ENCODE measurements around the gene FCGR3B.
"Not testable (repeated sequence)": the region's sequence is repeated elsewhere in the genome, so short reads cannot be mapped to it uniquely, and the experiment has no call there.

FCGR3B gene

GRCh38 chr1:161605024-161605423, 26.0 kb downstream of the FCGR3B start:
- DNase-seq, result not testable (repeated sequence)

GRCh38 chr1:161597077-161597476, 33.9 kb downstream of the FCGR3B start:
- not testable (repeated sequence) for DNase-seq

- not testable (repeated sequence) for DNase-seq
Observed at GRCh38 chr1:161595583-161595982, 35.4 kb downstream of the FCGR3B start.

- DNase-seq, result not testable (repeated sequence)
Observed at GRCh38 chr1:161595173-161595572, 35.8 kb downstream of the FCGR3B start.

- not testable (repeated sequence) for DNase-seq
Observed at GRCh38 chr1:161594269-161594984, 36.5 kb downstream of the FCGR3B start.

- not testable (repeated sequence) for DNase-seq
Observed at GRCh38 chr1:161593092-161593755, 37.8 kb downstream of the FCGR3B start.

GRCh38 chr1:161592586-161592985, 38.4 kb downstream of the FCGR3B start:
- not testable (repeated sequence) for DNase-seq

GRCh38 chr1:161589920-161590319, 41.1 kb downstream of the FCGR3B start:
- DNase-seq, result not testable (repeated sequence)

GRCh38 chr1:161589365-161589764, 41.6 kb downstream of the FCGR3B start:
- DNase-seq, result not testable (repeated sequence)

- DNase-seq, result not testable (repeated sequence)
Observed at GRCh38 chr1:161588596-161588995, 42.4 kb downstream of the FCGR3B start.

- DNase-seq, result not testable (repeated sequence)
Observed at GRCh38 chr1:161582882-161583281, 48.1 kb downstream of the FCGR3B start.

GRCh38 chr1:161580879-161581537, 50.0 kb downstream of the FCGR3B start:
- not testable (repeated sequence) for DNase-seq

GRCh38 chr1:161579856-161580507, 51.0 kb downstream of the FCGR3B start:
- DNase-seq, result not testable (repeated sequence)

- not testable (repeated sequence) for DNase-seq
Observed at GRCh38 chr1:161576676-161577075, 54.3 kb downstream of the FCGR3B start.

Data from activated effector memory CD4-positive, alpha-beta T cell treated with Interleukin-2 at 50 U/mL for 16 hours (primary cell).